Occipital lobe (tissue), 2 donors: ENCODE results near the gene SYTL3. TPM values are rescaled to one million over a fixed set of nuclear protein-coding genes. Genes with fewer than 3 reads are reported as not detected.
A peak's percentile ranks its signal among the peaks of the same experiment; 100 is the strongest.

Experiments
- DNase-seq: peaks from one replicate; lab custom pipeline; 2025; lab: John Stamatoyannopoulos, UW
- total RNA-seq: library from RNA; depleted of rRNA; stranded (reverse); fragments of >200 nt; gene quantifications from one replicate; pipeline ENCODE4 v1.2.3, GENCODE V29; 2014

Gene SYTL3
- total RNA-seq, 1 donor from 2014 or later = 2.0 TPM

- DNase-seq = no peak
These were observed 107.3 kb downstream of the SYTL3 start for GRCh38 chr6:158756977-158757752.

GRCh38 chr6:158757753-158758090 is 107.9 kb downstream of the SYTL3 start:
- DNase-seq = no peak

GRCh38 chr6:158758451-158758860 is 108.6 kb downstream of the SYTL3 start:
- DNase-seq = no peak

- no peak for DNase-seq
These were observed 109.2 kb downstream of the SYTL3 start for GRCh38 chr6:158758941-158759479.

GRCh38 chr6:158759966-158760617 is 110.2 kb downstream of the SYTL3 start:
- DNase-seq = no peak

GRCh38 chr6:158760618-158761250 is 110.9 kb downstream of the SYTL3 start:
- no peak for DNase-seq

GRCh38 chr6:158761746-158762145 is 111.9 kb downstream of the SYTL3 start:
- DNase-seq = no peak

- no peak for DNase-seq
These were observed 113.1 kb downstream of the SYTL3 start for GRCh38 chr6:158762787-158763433.

GRCh38 chr6:158763434-158764182 is 113.8 kb downstream of the SYTL3 start:
- no peak for DNase-seq

GRCh38 chr6:158764183-158764849 is 114.5 kb downstream of the SYTL3 start:
- DNase-seq = no peak

- no peak for DNase-seq
These were observed 115.1 kb downstream of the SYTL3 start for GRCh38 chr6:158764926-158765325.

GRCh38 chr6:158765499-158766068 is 115.7 kb downstream of the SYTL3 start:
- no peak for DNase-seq

GRCh38 chr6:158766621-158767455 is 117.0 kb downstream of the SYTL3 start:
- no peak for DNase-seq

GRCh38 chr6:158767709-158768108 is 117.9 kb downstream of the SYTL3 start:
- no peak for DNase-seq

GRCh38 chr6:158768436-158768835 is 118.6 kb downstream of the SYTL3 start:
- DNase-seq = no peak

- no peak for DNase-seq
These were observed 119.4 kb downstream of the SYTL3 start for GRCh38 chr6:158769234-158769770.

GRCh38 chr6:158769771-158770432 is 120.0 kb downstream of the SYTL3 start:
- DNase-seq = peak; percentile 21

- DNase-seq = no peak
These were observed 120.9 kb downstream of the SYTL3 start for GRCh38 chr6:158770533-158771330.
